ENCODE measurements around the gene ZNF776.

Gene ZNF776

DNA sequence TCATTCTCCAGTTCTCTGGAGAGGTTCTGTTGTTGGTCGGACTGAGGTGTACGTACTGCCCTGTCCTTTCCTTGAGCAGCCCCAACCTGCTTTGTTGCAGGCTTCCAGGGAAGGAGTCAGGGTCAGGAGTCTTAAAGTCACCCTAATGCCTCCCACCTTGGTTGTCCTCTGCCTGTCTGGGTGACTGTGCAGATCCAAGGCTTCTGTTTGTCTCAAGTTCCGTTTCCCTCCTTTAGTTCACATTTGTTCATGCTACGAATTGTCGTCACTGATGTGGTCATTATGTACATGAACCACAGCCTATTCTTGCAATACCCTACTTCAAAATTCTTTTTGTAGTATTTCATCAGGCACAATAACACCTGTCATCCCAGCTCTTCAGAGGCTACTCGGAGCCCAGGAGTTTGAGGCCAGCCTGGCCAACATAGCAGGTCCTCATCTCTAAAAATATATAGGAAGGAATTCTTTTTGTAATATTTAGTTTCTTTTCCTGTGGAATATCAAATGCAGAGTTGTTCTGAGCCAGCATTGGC, 30.2 kb downstream of the ZNF776 start:
- WGBS (ENCODE audit: extremely low coverage, insufficient coverage, insufficient read length), result no CpG with 5 or more reads among the region's 6 CpGs
- no peak overlapping the region for H3K18ac ChIP-seq (ENCODE audit: low read length)
- no peak overlapping the region for H3K27ac ChIP-seq (ENCODE audit: low read depth, low read length)

DNA sequence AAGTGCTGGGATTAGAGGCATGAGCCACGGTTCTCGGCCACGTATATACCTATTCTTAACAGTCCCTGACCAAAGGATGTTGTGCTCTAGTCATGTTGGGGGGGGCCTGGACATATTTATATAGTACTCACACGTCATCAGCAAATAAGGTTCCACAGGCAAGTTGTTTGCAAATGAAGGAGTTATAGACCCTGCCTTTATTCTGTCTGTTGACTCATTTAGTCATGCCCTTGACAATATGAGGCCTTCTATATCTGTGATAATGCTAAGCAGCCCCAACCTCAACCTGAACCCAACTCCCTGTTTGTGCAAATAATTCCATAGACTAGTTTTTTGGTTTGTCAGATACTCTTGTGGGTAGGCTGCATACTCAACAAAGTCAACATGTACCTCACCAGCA, 31.7 kb downstream of the ZNF776 start:
- Histone ChIP-seq H3K4ac (ENCODE audit: low read depth, low read length) (peak overlapping the region; percentile 64), H3K4me2 (ENCODE audit: low read length) (no peak overlapping the region), H3K27me3 (ENCODE audit: insufficient read depth, low read length) (no peaks in the 10 kb centered on the region), H3K23ac (ENCODE audit: low read length) (no peak overlapping the region), H2AFZ (ENCODE audit: insufficient read depth, low read length, poor library complexity) (no peak overlapping the region), H3K14ac (ENCODE audit: low read length) (no peak overlapping the region), H4K8ac (ENCODE audit: low read depth, low read length) (no peak overlapping the region), H2BK120ac (ENCODE audit: insufficient read depth, low read length, poor library complexity) (no peak overlapping the region), H3K79me1 (ENCODE audit: low read length) (no peaks in the 10 kb centered on the region), H3K9ac (ENCODE audit: low read length) (no peak overlapping the region), H3K79me2 (ENCODE audit: control insufficient read depth, insufficient read depth, low read length, poor library complexity) (peaks cover 2% of the 10 kb centered on the region), H3K27ac (ENCODE audit: low read depth, low read length) (no peak overlapping the region), H3K18ac (ENCODE audit: low read length) (no peak overlapping the region), H2BK12ac (ENCODE audit: low read length) (no peak overlapping the region), H3K4me1 (ENCODE audit: control insufficient read depth in 1 of 2, insufficient read depth in 2 of 2, low read length in 2 of 2) (no peaks in the 10 kb centered on the region), H2AK5ac (ENCODE audit: low read length) (no peak overlapping the region), H2BK5ac (ENCODE audit: low read depth, low read length, poor library complexity) (no peak overlapping the region), H4K91ac (ENCODE audit: low read depth, low read length) (no peak overlapping the region), H4K12ac (ENCODE audit: low read depth, low read length) (no peak overlapping the region), H3K4me3 (ENCODE audit: low read depth, low read length) (no peak overlapping the region), H3K9me3 (ENCODE audit: insufficient read depth, low read depth, low read length) (no peaks in the 10 kb centered on the region), H3K36me3 (ENCODE audit: control insufficient read depth in 1 of 2, insufficient read depth in 2 of 2, low read length in 2 of 2) (peaks cover 21 to 49% of the 10 kb centered on the region in 2 experiments)
- WGBS (ENCODE audit: extremely low coverage, insufficient coverage, insufficient read length), result no CpG with 5 or more reads among the region's 4 CpGs
- no peak for DNase-seq

More for the DNA sequence above, 30.2 kb downstream of the ZNF776 start:
- Histone ChIP-seq H3K23ac (ENCODE audit: low read length) (no peak overlapping the region), H3K9me3 (ENCODE audit: insufficient read depth, low read depth, low read length) (no peaks in the 10 kb centered on the region), H3K36me3 (ENCODE audit: control insufficient read depth in 1 of 2, insufficient read depth in 2 of 2, low read length in 2 of 2) (peaks cover 22 to 53% of the 10 kb centered on the region in 2 experiments), H4K91ac (ENCODE audit: low read depth, low read length) (no peak overlapping the region), H2AFZ (ENCODE audit: insufficient read depth, low read length, poor library complexity) (no peak overlapping the region), H3K4me2 (ENCODE audit: low read length) (no peak overlapping the region), H3K4ac (ENCODE audit: low read depth, low read length) (no peak overlapping the region), H3K4me3 (ENCODE audit: low read depth, low read length) (no peak overlapping the region), H2BK12ac (ENCODE audit: low read length) (no peak overlapping the region), H2BK120ac (ENCODE audit: insufficient read depth, low read length, poor library complexity) (no peak overlapping the region), H3K79me1 (ENCODE audit: low read length) (no peaks in the 10 kb centered on the region), H2BK5ac (ENCODE audit: low read depth, low read length, poor library complexity) (no peak overlapping the region), H3K4me1 (ENCODE audit: control insufficient read depth in 1 of 2, insufficient read depth in 2 of 2, low read length in 2 of 2) (no peaks in the 10 kb centered on the region), H4K8ac (ENCODE audit: low read depth, low read length) (no peak overlapping the region), H3K9ac (ENCODE audit: low read length) (no peak overlapping the region), H3K27me3 (ENCODE audit: insufficient read depth, low read length) (no peaks in the 10 kb centered on the region), H4K12ac (ENCODE audit: low read depth, low read length) (no peak overlapping the region), H3K79me2 (ENCODE audit: control insufficient read depth, insufficient read depth, low read length, poor library complexity) (peaks cover 2% of the 10 kb centered on the region), H3K14ac (ENCODE audit: low read length) (no peak overlapping the region), H2AK5ac (ENCODE audit: low read length) (no peak overlapping the region)
- no peak for DNase-seq

DNA sequence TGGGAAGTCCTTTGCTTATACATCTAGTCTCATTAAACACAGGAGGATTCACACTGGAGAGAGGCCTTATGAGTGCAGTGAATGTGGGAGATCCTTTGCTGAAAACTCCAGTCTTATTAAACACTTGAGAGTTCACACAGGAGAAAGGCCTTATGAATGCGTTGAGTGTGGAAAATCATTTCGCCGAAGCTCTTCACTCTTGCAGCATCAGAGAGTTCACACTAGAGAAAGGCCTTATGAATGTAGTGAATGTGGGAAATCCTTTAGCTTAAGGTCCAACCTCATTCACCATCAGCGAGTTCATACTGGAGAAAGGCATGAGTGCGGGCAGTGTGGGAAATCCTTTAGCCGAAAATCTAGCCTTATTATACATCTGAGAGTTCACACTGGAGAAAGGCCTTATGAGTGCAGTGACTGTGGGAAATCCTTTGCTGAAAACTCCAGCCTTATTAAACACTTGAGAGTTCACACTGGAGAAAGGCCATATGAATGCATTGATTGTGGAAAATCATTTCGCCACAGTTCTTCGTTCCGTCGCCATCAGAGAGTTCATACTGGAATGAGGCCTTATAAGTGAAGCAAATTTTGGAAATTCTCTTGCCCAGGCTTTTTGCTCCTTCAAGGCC, 32.7 kb downstream of the ZNF776 start:
- H2AFZ ChIP-seq (ENCODE audit: insufficient read depth, low read length, poor library complexity), result no peak overlapping the region
- H4K12ac ChIP-seq (ENCODE audit: low read depth, low read length), result no peak overlapping the region
- no peaks in the 10 kb centered on the region for H3K27me3 ChIP-seq (ENCODE audit: insufficient read depth, low read length)
- no peak overlapping the region for H2AK5ac ChIP-seq (ENCODE audit: low read length)
- H3K9me3 ChIP-seq (ENCODE audit: insufficient read depth, low read depth, low read length), result no peaks in the 10 kb centered on the region
- no peaks in the 10 kb centered on the region for H3K4me1 ChIP-seq (ENCODE audit: control insufficient read depth in 1 of 2, insufficient read depth in 2 of 2, low read length in 2 of 2)
- H3K4me3 ChIP-seq (ENCODE audit: low read depth, low read length), result no peak overlapping the region
- H3K79me2 ChIP-seq (ENCODE audit: control insufficient read depth, insufficient read depth, low read length, poor library complexity), result no peaks in the 10 kb centered on the region
- H3K9ac ChIP-seq (ENCODE audit: low read length), result no peak overlapping the region
- no peak overlapping the region for H2BK5ac ChIP-seq (ENCODE audit: low read depth, low read length, poor library complexity)
- H3K4ac ChIP-seq (ENCODE audit: low read depth, low read length), result no peak overlapping the region
- no peak overlapping the region for H2BK12ac ChIP-seq (ENCODE audit: low read length)
- H3K23ac ChIP-seq (ENCODE audit: low read length), result no peak overlapping the region
- H4K8ac ChIP-seq (ENCODE audit: low read depth, low read length), result no peak overlapping the region
- DNase-seq, result no peak
- no peak overlapping the region for H3K27ac ChIP-seq (ENCODE audit: low read depth, low read length)
- WGBS (ENCODE audit: extremely low coverage, insufficient coverage, insufficient read length), result no CpG with 5 or more reads among the region's 10 CpGs
- H3K79me1 ChIP-seq (ENCODE audit: low read length), result no peaks in the 10 kb centered on the region
- no peak overlapping the region for H3K18ac ChIP-seq (ENCODE audit: low read length)
- H3K4me2 ChIP-seq (ENCODE audit: low read length), result no peak overlapping the region
- H4K91ac ChIP-seq (ENCODE audit: low read depth, low read length), result no peak overlapping the region
- H3K14ac ChIP-seq (ENCODE audit: low read length), result no peak overlapping the region
- H2BK120ac ChIP-seq (ENCODE audit: insufficient read depth, low read length, poor library complexity), result no peak overlapping the region
- peaks cover 15 to 45% of the 10 kb centered on the region in 2 experiments for H3K36me3 ChIP-seq (ENCODE audit: control insufficient read depth in 1 of 2, insufficient read depth in 2 of 2, low read length in 2 of 2)

DNA sequence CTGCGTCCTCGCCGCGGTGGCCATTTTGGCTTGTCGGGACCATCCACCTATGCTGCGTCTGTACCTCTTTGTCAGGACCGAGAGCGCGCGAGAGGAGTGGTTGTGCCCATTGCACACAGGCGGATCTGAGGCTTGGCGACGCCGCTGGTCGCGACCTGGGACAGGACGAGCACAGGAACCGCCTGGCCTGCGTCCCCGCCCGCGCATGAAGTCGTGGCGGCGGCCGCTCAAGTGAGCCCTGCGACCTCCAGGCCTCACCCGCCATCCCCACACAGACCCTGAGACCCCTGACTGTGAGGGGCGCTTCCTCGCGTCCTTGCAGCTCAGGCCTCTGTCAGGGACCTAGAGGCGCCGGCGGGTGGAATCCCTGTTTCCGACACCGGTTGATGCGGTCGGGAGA, 39.7 kb downstream of the ZNF776 start:
- Histone ChIP-seq H4K91ac (ENCODE audit: low read depth, low read length) (no peak overlapping the region), H3K79me1 (ENCODE audit: low read length) (no peaks in the 10 kb centered on the region), H4K12ac (ENCODE audit: low read depth, low read length) (no peak overlapping the region), H3K36me3 (ENCODE audit: control insufficient read depth in 1 of 2, insufficient read depth in 2 of 2, low read length in 2 of 2) (peaks cover 12 to 29% of the 10 kb centered on the region in 2 experiments), H3K4me3 (ENCODE audit: low read depth, low read length) (no peak overlapping the region), H2BK12ac (ENCODE audit: low read length) (no peak overlapping the region), H3K9me3 (ENCODE audit: insufficient read depth, low read depth, low read length) (no peaks in the 10 kb centered on the region), H3K23ac (ENCODE audit: low read length) (no peak overlapping the region), H3K4me1 (ENCODE audit: control insufficient read depth in 1 of 2, insufficient read depth in 2 of 2, low read length in 2 of 2) (no peaks in the 10 kb centered on the region), H3K27ac (ENCODE audit: low read depth, low read length) (no peak overlapping the region), H2BK120ac (ENCODE audit: insufficient read depth, low read length, poor library complexity) (no peak overlapping the region), H3K14ac (ENCODE audit: low read length) (no peak overlapping the region), H3K18ac (ENCODE audit: low read length) (peak overlapping the region; percentile 2), H3K4me2 (ENCODE audit: low read length) (no peak overlapping the region), H3K9ac (ENCODE audit: low read length) (no peak overlapping the region), H2AK5ac (ENCODE audit: low read length) (no peak overlapping the region), H3K4ac (ENCODE audit: low read depth, low read length) (no peak overlapping the region), H3K27me3 (ENCODE audit: insufficient read depth, low read length) (no peaks in the 10 kb centered on the region), H2AFZ (ENCODE audit: insufficient read depth, low read length, poor library complexity) (no peak overlapping the region), H2BK5ac (ENCODE audit: low read depth, low read length, poor library complexity) (no peak overlapping the region), H3K79me2 (ENCODE audit: control insufficient read depth, insufficient read depth, low read length, poor library complexity) (no peaks in the 10 kb centered on the region), H4K8ac (ENCODE audit: low read depth, low read length) (no peak overlapping the region)
- WGBS (ENCODE audit: extremely low coverage, insufficient coverage, insufficient read length), result no CpG with 5 or more reads among the region's 38 CpGs
- DNase-seq, result no peak
